ENCODE results near the gene CISD3. TPM values are rescaled to one million over a fixed set of nuclear protein-coding genes. Genes with fewer than 3 reads are reported as not detected.
A peak's percentile ranks its signal among the peaks of the same experiment; 100 is the strongest.

The CISD3 gene
- total RNA-seq, 2 experiments from 2014 or later, result 4.7 to 5.7 TPM

DNA sequence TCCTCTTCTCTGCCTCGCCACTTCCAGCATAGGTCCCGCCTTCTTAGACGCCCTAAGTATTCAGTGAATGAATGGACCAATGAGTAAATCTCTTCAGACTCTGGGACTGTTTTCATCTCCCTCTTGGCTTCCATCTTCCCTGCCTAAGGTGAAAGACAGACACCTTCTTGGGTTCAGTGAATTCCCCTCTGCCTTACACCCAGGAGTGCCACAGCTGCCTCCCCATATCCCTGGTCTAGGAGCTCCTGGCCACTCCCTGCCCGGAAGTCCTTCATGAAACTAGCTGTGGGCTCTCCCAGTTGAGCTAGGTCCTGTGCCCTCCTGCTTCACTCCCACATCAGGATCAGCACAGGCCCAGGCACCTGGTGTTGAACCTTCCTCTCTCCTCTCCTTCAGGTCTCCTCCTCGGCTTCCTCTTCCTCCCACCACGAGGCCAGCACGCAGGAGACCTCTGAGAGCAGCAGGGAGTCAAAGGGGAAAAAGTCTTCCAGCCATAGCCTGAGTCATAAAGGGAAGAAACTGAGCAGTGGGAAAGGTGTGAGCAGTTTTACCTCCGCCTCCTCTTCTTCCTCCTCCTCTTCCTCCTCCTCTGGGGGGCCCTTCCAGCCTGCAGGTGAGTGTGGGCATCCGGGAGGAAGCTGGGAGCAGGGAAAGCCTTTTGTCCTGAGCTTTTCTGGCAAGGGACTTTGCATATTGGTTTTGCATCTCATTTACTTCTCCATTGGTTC is 14.8 kb upstream of the CISD3 start:
- Mint-ChIP-seq H3K27me3 (no peaks in the 10 kb centered on the region), H3K27ac (no peak overlapping the region), H3K4me1 (ENCODE audit: low read depth) (peaks cover 29% of the 10 kb centered on the region), H3K4me3 (no peak overlapping the region), H3K9me3 (no peaks in the 10 kb centered on the region), H3K36me3 (ENCODE audit: low read depth) (peaks cover 88% of the 10 kb centered on the region)
- Histone ChIP-seq H3K4me1 (ENCODE audit: insufficient read depth, low read length) (peaks cover 55% of the 10 kb centered on the region), H3K27ac (ENCODE audit: low read depth in 1 of 2, low read length in 2 of 2) (no peak overlapping the region), H3K27me3 (ENCODE audit: control insufficient read depth in 1 of 2, insufficient read depth in 2 of 2, low read length in 2 of 2) (no peaks in the 10 kb centered on the region), H3K4me3 (ENCODE audit: low read length) (no peak overlapping the region), H3K36me3 (ENCODE audit: insufficient read depth, low read length) (peaks cover 95% of the 10 kb centered on the region), H3K9me3 (ENCODE audit: control insufficient read depth in 1 of 2, insufficient read depth in 1 of 2, low read length in 2 of 2) (no peaks in the 10 kb centered on the region)
- POLR2A ChIA-PET, result interaction anchor here (0.7 to 5.4 kb wide), 5 partner anchors 10 to 16 kb away, joined by 3 to 46 read pairs (median 4); partner anchors contain the start of gene MLLT6
- CTCF ChIA-PET, result interaction anchor here (0.9 to 1.7 kb wide), 2 partner anchors 20 to 157 kb away, joined by 3 read pairs; no protein-coding TSS in a partner anchor
- intact Hi-C loops (cut with DNase I, micrococcal nuclease), result no loop called here
- TF ChIP-seq CTCF (IDR thresholded peaks at IDR 0.05), result no peak
- DNase-seq (no peak), ATAC-seq (ENCODE audit: poor library complexity) (no peak)

- peaks cover 87% of the 10 kb centered on the region for H3K36me3 Mint-ChIP-seq (ENCODE audit: low read depth)
- CTCF ChIA-PET, result interaction anchor here (0.9 to 1.7 kb wide), 3 partner anchors 12 to 159 kb away, joined by 3 read pairs; no protein-coding TSS in a partner anchor
Observed at GRCh38 chr17:38716368-38717005, 13.7 kb upstream of the CISD3 start.

More at GRCh38 chr17:38716368-38717005, 13.7 kb upstream of the CISD3 start:
- H3K9me3 Mint-ChIP-seq, result no peaks in the 10 kb centered on the region
- peak overlapping the region; percentile 46 for H3K27ac Mint-ChIP-seq
- ATAC-seq (ENCODE audit: poor library complexity) (no peak), DNase-seq (no peak)
- H3K4me3 Mint-ChIP-seq, result no peak overlapping the region
- no peak for TF ChIP-seq CTCF (IDR thresholded peaks at IDR 0.05)
- Histone ChIP-seq H3K36me3 (ENCODE audit: insufficient read depth, low read length) (peaks cover 95% of the 10 kb centered on the region), H3K4me3 (ENCODE audit: low read length) (no peak overlapping the region), H3K27ac (ENCODE audit: low read depth in 1 of 2, low read length in 2 of 2) (no peak overlapping the region), H3K27me3 (ENCODE audit: control insufficient read depth in 1 of 2, insufficient read depth in 2 of 2, low read length in 2 of 2) (no peaks in the 10 kb centered on the region), H3K9me3 (ENCODE audit: control insufficient read depth in 1 of 2, insufficient read depth in 1 of 2, low read length in 2 of 2) (no peaks in the 10 kb centered on the region), H3K4me1 (ENCODE audit: insufficient read depth, low read length) (peaks cover 54% of the 10 kb centered on the region)
- H3K27me3 Mint-ChIP-seq, result no peaks in the 10 kb centered on the region
- peaks cover 29% of the 10 kb centered on the region for H3K4me1 Mint-ChIP-seq (ENCODE audit: low read depth)
- POLR2A ChIA-PET, result interaction anchor here (1.2 to 5.4 kb wide), 4 partner anchors 11 to 15 kb away, joined by 4 to 46 read pairs (median 23); partner anchors contain the start of gene MLLT6
- intact Hi-C loops (cut with DNase I, micrococcal nuclease), result no loop called here

Measured in CD4-positive, alpha-beta T cell (primary cell).